Ureter (tissue), 1 donor: ENCODE measurements around the gene HELZ. TPM values are rescaled to one million over a fixed set of nuclear protein-coding genes. Genes with fewer than 3 reads are reported as not detected.

Experiments
- DNase-seq: peaks from one replicate; pipeline ENCODE4 v3.0.0-alpha.2; 2020; ENCODE audit warnings: low spot score
- total RNA-seq: library from RNA; stranded (reverse); gene quantifications from one replicate; pipeline ENCODE4 v1.2.4, GENCODE V29; 2023
- donor health status: DM: yes; HTN: yes; CAD: no.

Gene HELZ
- total RNA-seq, 1 donor from 2014 or later, result 68.4 TPM

DNA sequence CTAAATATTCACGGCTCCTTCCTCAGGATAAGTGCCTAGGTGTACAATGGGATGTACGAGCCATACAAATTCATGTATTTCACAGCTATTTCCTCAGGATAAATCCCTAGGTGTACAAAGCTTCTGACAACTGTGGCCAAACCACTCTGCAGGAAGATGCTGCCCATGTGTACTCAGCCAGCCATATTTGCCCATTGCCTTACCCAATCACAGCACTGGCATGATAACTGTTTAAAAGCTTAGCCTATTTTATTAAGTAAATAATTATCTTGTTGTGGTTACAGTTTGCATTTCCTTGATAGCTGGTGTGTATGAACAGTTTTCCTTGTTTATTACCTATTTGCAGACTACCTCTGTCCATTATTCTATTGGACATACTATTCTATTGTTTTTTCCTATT lies 165.5 kb downstream of the HELZ start:
- DNase-seq, result no peak

DNA sequence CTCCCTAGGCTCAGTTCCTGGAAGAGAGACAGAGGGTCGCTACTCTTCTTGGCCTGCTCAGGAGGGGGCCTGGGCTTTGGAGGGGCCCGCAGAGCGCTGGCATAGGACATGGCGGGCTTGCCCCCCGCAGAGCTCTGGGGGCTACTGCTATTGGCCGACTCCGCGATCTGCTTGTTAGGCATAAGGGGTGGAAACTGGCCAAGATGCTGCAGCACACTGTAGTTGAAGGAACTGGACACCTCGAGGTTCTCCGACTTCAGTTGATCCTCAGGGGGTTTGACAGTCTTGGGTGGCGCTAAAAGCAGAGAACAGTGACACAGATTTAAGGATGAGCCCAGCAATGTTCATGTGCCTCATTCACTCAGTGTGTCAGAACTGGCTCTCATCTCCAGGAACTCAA lies 166.7 kb downstream of the HELZ start:
- DNase-seq, result no peak

DNA sequence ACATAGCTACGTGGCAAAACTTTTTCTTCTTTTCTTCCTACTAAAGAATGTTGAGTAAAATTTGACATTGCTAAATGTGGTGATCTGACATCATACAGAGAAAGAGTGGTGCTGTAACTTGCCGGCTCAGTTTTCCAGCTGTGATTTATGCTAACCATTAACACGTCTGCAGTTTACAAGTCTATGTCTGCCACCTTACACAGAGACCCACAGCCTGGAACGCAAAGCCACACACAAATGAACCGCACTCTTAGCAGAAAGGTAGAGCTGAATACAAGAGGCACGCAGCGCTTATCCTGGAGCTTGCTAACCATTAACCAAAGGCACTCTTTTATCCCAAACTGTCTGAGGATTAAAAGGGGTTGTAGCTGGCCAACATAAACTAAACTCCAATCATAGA lies 168.7 kb downstream of the HELZ start:
- no peak for DNase-seq

DNA sequence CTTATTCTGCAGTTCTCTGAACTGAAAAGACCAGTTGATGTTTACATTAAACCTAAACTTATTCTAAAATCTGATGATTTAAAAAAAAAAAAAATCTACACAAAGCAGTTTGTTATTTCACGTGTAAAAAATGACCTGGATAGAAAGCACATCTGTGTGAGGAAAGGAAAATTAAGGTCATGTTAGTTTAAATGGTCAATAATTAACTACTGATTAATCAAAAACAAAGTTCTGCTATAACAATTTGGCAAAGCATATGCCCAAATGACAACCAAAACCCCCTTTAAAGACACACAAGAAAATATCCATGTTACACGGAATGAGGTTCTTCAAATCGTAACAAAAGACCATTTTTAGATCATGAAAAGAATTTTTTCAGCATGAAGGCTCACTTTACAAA lies 170.2 kb downstream of the HELZ start:
- DNase-seq, result no peak

DNA sequence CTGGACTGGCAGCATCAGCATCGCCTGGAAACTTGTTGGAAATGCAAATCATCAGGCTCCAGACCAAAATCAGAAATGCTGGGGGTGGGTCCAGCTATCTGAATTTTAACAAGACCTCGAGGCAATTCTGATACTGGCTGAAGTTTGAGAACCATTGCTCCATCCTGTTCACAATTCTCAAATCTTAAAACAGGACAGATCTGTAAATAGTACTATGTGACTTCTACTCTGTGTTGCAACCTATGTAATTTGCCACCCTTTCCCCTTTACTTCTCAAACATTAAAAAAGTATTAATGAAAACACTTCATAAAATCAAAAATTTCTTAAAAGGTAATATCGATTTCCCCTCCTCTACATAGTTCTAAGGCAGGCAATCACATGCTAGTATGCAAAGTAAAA lies 172.1 kb downstream of the HELZ start:
- DNase-seq, result no peak

DNA sequence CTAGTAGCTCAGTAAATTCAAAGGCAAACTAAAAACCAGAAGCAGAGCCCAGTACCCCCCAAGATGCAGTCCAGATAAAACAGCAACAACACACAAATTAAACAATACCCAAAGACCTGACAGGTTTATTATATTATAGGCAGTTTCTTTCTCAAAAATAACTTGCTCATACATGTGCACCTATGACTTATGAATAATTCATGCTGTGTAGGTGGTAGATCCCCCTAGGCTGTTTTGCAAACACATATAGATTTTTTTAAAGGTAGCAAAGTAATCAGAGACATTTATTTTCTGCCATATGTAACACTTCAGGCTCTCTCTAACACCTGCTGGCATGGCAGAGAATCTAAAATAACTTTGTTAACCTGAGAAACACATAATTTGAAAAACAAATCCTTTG lies 173.4 kb downstream of the HELZ start:
- no peak for DNase-seq

DNA sequence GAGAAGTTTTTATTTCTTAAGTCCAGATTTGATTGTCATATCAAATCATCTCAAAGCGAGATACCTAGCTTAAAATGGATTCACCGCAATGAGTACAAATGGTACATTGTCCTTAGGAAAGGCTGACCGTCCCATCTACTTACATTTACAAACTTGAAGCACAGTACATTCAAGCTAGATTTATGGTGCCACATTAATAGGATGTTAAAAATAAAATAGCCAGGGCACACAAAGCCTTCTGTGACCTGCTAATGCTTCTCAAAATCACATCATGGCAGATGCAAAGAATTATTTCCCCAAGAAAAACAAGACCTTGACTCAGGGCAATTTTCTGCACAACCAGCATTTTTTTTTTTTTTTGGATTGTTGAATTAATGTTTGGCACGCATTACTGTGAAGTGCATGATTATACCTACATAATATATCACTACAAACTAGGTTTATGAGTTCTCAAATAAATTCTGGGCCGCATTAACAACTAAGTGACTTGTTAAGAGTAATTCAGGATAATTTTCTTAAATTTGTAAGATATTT lies 175.3 kb downstream of the HELZ start:
- DNase-seq, result no peak

DNA sequence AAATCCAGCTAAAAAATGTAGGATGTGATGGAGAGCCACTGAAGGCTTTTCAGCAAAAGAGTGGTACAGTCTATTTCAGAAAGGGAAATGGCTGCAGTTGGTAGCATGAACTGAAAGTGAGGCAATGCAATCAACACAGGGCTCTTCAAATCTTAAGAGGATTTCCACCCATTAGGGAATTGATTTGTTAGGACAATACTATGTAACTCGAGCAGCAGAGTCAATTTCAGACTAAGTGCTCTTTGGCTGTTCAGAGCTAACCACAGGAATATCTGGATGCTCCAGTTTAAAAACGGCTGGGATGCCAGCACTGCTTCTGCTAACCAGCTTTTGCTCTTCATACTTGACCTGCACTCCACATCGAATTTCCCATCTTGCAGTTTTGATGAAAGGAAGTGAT lies 176.0 kb downstream of the HELZ start:
- no peak for DNase-seq

DNA sequence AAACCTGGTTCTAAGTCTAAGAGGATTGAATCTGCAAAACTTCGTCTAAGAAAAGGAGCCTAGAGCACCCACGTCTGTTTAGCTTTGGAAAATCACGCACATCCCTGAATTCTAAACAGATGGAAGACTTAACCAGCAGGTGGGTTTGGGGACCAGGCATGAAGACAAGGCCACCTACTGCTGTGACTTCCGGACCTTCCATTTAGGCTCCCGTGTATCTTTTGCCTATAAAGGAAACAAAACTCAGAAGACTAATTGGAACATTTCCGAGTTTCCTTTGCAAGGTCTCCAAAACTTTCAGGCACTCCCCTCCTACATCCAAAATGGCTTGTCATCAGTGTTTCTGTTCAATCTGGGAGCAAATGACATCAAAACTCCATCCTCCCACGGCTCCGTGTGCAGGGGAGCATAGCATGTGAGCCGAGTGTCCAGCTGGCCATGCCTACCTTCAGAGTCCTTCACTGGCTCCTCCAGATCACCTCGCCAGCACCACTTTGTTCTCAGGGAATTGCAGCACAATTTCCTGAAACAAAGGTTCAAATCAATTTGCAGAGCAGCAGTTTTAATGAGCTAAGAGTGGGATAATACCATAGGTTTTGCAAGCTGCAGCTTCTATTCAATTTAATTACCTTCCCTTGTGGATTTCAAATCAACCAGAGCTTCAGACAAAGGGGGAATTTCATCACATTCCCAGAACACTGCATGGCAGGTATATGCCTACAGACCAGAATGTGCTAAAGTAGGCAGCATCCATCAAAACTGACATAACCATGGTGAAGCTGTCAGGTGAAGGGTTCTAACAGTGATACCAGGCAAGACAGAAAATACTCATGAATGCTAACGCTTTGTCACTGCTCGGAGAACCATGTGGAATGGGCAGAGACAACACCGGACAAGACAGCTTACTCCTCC lies 177.2 kb downstream of the HELZ start:
- DNase-seq, result no peak

DNA sequence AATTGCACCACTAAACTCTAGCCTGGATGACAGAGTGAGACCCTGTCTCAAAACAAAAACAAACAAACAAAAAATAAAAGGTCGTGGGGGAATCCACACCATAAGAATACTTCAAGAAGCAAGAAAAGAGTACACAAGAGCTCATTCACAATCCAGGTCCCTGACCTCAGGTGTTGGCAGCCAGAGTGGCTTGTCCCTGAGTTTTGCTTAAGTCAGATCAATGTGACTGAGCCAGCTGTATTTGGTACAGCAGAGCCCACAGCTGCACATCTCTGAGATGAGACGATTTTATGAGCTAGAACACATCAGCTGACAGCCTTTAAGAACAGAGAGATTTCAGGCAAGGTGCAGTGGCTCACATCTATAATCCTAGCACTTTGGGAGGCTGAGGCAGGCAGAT lies 178.3 kb downstream of the HELZ start:
- no peak for DNase-seq

DNA sequence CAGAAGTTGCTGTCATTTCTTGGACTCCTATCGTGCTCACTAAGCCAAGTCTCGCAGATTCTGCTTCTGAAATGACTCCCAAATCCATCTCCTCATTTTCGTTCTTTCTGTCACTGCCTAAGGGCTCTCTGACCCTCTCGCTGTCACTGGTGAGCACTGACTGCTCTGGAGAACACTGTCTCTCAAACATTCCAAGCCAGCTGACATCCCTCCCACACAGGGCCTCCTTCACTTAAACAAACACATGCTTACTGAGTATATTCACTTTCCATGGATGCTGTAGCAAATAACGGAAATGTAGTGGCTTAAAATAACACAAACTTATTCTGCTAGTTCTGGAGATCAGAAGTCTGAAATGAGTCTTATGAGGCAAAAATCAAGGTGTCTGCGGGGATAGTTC lies 181.9 kb downstream of the HELZ start:
- DNase-seq, result no peak

DNA sequence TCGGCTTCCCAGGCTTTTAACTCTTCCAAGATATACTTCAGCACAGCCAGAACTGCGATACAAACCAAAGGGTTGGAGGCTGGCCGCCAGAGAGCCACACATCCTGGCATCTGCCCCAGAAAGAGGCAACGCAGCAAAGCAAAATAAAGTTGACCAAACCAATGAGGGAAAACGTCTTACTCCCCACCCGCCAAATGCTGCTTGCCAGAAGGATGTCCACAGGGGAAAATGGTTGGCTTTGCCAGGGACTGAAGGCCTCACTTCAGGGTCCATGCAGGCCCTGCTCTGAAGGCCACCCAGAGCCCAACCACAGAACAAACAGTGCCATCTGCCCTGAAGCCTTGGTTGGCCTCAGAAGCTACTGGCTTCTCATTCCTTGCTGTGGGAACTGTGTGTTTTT lies 185.6 kb downstream of the HELZ start:
- DNase-seq, result peak; percentile 35

DNA sequence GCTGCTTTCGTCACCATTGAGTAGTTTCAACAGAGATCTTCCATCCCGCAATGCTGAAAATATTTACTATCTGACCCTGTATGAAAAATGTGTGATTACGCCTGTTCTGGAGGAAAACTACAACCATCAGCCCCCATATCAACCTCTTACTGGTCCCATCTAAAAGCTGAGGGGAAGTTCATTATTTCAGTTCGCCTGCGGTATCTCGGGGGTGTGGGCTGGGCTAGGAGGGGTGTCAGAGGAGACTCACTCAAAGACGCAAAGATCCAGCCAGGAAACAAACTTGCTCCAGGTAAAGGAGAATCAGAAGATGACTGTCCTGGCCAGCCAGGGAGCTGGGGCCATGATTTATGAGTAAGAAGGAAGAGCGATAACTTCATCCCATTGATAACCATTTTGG lies 187.0 kb downstream of the HELZ start:
- peak; percentile 9 for DNase-seq

DNA sequence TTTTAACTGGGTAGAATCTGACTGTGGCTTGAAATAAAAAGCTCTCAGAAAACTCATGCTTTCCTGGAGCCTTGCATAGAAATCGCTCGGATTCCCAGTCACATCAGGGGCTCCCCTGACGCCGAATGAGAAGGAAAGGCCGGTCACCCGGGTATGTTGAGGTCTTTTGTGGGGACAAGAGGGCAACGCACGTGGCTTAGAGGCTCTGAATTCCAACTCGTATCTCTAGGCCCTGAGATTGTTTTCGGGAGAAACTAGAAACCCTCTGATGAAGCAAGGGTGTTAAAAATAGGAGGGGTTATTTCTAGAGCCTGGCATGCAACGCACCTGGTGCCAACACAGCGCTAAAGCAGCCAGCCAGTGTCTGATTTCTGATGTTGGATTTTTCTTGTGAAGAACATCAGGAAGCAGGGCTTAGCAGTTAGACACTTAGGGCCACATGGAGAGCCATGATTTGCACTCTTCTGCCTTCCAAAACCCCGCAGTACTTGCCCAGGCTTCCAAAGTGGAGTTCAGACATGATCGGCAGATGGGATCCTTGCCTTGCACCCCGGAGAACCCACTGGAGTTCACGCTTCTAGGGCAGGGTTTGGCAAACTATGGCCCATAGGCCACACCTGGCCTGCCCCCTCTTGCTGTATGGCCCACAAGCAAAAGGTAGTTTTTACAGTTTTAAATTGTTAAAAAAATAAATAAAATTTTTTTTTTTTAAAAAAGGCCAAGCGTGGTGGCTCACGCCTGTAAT lies 188.1 kb downstream of the HELZ start:
- peak; percentile 28 for DNase-seq

DNA sequence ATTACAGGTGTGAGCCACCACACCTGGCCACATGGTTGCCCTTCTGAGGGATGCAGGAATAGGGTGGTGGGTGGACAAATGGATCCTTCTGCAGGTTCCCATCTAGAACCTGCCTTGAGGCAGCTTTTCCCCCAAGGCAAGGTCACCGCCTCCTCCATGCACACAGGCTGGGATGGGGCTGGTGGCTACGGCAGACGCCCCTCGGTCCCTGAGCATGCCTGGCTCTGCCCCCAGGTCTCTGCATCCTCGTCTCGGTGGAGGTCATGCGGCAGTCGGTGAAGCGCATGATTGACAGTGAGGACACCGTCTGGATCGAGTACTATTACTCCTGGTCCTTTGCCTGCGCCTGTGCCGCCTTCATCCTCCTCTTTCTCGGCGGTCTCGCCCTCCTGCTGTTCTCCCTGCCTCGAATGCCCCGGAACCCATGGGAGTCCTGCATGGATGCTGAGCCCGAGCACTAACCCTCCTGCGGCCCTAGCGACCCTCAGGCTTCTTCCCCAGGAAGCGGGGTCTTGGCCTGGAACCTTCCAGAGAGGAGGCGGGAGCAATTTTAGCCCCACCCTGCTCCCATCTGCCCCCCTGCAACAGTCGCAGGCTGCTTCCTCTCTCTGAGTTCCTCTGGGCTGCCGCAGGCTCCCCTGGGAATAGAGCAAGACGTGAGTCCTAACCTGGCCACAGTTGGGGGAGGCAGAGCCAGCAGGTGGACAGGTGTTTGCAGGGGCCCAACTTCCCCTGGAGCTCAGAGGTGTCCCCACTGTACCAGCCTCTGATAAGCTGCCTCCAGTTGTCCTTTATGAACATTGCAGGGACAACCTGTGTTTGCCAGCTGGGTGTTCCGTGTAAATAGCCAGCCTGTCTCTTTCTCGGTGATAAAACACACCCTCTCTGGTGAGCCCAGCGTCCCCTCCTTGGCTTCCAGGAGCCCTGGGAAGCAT lies 188.9 kb downstream of the HELZ start:
- DNase-seq, result peak; percentile 33

DNA sequence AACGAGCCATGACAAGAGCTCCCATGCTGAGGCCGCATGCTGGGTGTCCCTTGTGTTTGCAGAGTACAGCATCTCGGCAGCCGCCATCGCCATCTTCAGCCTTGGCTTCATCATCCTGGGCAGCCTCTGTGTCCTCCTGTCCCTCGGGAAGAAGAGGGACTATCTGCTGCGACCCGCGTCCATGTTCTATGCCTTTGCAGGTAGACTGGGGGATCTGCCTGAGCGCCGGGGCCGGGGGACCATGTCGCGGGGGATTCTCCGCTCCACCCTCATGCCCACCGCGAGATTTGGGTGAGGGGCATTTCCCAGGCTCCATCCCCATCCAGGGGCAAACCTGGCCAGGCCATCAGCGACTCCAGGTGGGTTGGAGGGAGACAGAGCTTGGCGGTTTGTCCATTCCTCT lies 190.0 kb downstream of the HELZ start:
- no peak for DNase-seq

DNA sequence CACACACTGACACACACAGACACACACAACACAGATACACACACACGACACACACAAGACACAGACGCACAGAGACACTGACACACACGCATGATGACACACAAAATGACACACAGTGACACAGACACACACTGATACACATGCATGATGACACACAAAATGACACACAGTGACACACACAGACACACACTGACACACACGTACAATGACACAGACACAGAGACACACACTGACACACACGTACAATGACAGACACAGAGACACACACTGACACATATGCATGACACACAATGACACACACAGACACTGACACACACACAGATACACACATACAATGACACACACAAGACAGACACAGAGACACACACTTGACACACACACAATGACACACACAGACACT lies 190.4 kb downstream of the HELZ start:
- DNase-seq, result no peak

DNA sequence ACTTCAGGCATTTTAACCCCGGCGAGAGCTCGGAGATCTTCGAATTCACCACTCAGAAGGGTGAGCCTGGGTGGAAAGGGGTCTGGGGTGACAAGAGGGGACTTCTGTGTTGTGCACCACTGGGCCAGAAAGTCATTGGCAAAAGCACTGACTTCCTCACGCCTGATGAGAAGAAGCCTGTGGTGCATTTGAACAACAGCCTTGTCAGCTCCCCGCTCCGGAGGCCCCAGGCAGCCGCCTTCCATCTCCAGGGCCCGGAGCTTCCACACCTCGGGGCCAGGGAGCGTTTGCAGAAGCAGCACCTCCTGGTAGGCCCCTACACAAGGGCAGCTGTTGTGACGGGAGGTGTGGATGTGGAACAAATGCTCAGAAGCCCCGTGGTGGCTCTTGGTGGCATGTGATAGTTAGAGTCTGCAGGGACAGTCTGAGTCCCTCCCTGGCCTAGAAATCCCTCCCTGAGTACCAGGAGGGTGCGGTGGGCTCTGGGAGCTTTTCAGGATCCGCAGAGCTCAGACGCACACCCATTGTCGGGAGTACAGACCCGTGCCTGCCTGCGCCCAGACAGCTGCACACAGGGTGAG lies 190.9 kb downstream of the HELZ start:
- DNase-seq, result no peak

DNA sequence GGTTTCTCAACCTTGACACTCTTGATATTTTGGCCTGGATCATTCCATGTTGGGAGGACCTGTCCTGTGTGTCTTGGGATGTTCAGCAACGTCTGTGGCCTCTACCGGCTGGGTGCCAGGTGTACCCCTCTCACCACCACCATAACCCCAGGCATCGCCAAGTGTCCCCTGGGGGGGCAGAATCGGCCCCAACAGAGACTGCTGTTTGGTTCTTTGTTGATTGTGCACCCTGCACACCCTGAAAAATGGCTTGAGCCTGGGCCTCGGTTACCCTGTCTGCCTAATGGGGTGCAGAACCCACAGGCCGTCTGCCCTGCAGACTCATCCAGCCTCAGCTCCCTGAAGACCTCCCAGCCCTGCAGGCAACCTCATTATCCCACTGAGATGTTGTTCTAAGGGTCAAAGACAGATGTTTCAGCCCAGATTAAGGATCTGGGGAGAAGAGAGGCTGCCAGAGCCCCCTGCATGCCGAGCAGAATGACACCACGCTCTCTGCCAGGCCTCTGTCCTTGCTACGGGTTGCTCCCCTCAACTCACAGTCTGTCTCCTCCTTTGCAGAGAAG lies 191.5 kb downstream of the HELZ start:
- no peak for DNase-seq

DNA sequence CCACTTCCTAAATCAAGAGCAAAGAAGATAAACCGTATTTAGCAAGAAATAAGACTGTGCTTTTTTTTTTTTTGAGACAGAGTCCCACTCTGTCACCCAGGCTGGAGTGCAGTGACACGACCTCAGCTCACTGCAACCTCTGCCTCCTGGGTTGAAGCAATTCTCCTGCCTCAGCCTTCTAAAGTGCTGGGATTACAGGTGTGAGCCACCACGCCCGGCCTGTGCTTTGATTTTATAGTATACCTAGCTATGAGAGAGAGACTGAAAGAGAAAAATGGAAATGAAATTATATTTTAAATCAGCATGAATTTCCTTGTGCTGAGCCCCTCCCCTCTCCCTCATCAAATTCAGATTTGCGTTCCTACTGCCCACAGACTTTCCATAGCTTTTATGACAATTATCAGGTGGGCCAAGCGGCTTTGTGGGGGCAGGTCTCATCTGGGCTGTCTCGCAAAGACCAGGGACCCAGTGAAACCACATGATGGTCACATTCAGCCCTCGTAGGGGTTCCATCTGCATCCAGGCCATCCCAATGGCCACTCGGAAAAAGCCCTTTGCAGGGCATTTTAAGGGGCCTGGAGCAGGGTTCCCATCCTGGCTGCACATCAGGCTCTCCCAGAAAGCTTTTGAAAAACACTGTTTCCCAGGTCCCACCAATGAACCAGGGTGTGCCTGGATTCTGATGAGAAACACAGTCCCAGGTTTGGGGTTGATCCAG lies 192.1 kb downstream of the HELZ start:
- DNase-seq, result no peak
